ENCODE data around the gene OXTR. TPM values are rescaled to one million over a fixed set of nuclear protein-coding genes. Genes with fewer than 3 reads are reported as not detected.
A peak's percentile ranks its signal among the peaks of the same experiment; 100 is the strongest.

The OXTR gene
- total and polyA plus RNA-seq, 2 of the 13 experiments (the other 11 are each of a cell fraction or from before 2014, with no cell fraction given) = 0.36 to 0.95 TPM

DNA sequence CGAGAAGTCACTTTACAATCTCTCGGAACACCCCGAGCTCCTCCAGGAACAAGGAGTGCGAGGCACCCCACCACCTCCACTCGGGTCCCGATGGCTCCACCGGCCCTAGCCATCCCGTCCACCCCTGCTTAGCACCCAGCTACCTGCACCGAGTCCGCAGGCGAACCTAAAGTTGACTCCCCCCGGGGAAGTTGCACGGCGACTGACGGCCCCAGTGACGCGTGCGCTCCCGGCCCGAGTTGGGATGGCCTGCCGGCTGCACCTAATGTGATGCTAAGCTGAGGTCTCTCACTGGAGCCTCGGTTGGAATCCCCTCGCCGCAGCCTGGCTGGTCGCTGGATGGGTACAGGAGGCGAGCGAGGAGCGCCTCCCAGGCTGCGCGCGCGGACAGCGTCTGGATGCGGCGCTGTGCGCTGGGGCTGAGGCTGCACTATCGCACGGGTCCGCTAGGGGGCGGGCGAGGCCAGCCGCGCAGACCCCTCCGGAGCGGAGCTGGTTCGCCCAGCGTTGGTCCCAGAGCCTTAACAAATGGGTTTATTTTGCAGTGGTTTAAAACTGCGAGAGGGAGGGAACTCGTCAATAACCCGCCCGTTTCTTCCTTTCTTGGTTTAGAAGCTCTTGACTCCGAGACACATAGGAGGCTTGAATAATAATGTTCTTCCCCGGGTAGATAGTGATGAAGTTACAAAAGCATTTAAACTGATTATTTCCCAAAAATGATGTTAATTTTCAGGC, at the start of gene OXTR (continued):
- TF ChIP-seq, protein P1, sequence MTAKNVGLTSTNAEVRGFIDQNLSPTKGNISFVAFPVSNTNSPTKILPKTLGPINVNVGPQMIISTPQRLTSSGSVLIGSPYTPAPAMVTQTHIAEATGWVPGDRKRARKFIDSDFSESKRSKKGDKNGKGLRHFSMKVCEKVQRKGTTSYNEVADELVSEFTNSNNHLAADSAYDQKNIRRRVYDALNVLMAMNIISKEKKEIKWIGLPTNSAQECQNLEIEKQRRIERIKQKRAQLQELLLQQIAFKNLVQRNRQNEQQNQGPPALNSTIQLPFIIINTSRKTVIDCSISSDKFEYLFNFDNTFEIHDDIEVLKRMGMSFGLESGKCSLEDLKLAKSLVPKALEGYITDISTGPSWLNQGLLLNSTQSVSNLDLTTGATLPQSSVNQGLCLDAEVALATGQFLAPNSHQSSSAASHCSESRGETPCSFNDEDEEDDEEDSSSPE (CRISPR knock-in tag; IDR thresholded peaks at IDR 0.05) = peak; percentile 48; the same call in 1 of the 2 replicates
- TF ChIP-seq ZNF598 (CRISPR knock-in tag; IDR thresholded peaks at IDR 0.05; ENCODE audit: borderline replicate concordance) = 0 out of 2 replicates have a peak, but pooled peaks have one; percentile 10
- peak; percentile 49; the same call in 1 of the 2 replicates for TF ChIP-seq MTA1 (CRISPR knock-in tag; IDR thresholded peaks at IDR 0.05; ENCODE audit: borderline replicate concordance)
- TF ChIP-seq, protein P2, sequence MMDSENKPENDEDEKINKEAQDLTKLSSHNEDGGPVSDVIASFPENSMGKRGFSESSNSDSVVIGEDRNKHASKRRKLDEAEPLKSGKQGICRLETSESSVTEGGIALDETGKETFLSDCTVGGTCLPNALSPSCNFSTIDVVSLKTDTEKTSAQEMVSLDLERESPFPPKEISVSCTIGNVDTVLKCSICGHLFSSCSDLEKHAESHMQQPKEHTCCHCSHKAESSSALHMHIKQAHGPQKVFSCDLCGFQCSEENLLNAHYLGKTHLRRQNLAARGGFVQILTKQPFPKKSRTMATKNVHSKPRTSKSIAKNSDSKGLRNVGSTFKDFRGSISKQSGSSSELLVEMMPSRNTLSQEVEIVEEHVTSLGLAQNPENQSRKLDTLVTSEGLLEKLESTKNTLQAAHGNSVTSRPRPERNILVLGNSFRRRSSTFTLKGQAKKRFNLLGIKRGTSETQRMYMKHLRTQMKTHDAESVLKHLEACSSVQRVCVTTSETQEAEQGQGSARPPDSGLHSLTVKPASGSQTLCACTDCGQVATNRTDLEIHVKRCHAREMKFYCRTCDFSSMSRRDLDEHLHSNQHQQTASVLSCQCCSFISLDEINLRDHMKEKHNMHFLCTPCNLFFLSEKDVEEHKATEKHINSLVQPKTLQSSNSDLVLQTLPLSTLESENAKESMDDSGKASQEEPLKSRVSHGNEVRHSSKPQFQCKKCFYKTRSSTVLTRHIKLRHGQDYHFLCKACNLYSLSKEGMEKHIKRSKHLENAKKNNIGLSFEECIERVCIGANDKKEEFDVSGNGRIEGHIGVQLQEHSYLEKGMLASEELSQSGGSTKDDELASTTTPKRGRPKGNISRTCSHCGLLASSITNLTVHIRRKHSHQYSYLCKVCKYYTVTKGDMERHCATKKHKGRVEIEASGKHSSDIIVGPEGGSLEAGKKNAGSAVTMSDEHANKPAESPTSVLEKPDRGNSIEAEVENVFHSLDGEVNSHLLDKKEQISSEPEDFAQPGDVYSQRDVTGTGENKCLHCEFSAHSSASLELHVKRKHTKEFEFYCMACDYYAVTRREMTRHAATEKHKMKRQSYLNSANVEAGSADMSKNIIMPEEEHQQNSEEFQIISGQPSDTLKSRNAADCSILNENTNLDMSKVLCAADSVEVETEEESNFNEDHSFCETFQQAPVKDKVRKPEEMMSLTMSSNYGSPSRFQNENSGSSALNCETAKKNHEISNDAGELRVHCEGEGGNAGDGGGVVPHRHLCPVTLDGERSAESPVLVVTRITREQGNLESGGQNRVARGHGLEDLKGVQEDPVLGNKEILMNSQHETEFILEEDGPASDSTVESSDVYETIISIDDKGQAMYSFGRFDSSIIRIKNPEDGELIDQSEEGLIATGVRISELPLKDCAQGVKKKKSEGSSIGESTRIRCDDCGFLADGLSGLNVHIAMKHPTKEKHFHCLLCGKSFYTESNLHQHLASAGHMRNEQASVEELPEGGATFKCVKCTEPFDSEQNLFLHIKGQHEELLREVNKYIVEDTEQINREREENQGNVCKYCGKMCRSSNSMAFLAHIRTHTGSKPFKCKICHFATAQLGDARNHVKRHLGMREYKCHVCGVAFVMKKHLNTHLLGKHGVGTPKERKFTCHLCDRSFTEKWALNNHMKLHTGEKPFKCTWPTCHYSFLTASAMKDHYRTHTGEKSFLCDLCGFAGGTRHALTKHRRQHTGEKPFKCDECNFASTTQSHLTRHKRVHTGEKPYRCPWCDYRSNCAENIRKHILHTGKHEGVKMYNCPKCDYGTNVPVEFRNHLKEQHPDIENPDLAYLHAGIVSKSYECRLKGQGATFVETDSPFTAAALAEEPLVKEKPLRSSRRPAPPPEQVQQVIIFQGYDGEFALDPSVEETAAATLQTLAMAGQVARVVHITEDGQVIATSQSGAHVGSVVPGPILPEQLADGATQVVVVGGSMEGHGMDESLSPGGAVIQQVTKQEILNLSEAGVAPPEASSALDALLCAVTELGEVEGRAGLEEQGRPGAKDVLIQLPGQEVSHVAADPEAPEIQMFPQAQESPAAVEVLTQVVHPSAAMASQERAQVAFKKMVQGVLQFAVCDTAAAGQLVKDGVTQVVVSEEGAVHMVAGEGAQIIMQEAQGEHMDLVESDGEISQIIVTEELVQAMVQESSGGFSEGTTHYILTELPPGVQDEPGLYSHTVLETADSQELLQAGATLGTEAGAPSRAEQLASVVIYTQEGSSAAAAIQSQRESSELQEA (CRISPR knock-in tag; IDR thresholded peaks at IDR 0.05; ENCODE audit: not compliant biosample characterization) = no peak
- TF ChIP-seq KAT8 (CRISPR knock-in tag; IDR thresholded peaks at IDR 0.05) = 0 out of 2 replicates have a peak, but pooled peaks have one; percentile 36
